ENCODE measurements around the gene LDB2.

LDB2 gene

GRCh38 chr4:16883806-16884205, 14.6 kb downstream of the LDB2 start:
- TF ChIP-seq CTCF (IDR thresholded peaks at IDR 0.05; ENCODE audit: extremely low read depth, missing control alignments): no peak

DNA sequence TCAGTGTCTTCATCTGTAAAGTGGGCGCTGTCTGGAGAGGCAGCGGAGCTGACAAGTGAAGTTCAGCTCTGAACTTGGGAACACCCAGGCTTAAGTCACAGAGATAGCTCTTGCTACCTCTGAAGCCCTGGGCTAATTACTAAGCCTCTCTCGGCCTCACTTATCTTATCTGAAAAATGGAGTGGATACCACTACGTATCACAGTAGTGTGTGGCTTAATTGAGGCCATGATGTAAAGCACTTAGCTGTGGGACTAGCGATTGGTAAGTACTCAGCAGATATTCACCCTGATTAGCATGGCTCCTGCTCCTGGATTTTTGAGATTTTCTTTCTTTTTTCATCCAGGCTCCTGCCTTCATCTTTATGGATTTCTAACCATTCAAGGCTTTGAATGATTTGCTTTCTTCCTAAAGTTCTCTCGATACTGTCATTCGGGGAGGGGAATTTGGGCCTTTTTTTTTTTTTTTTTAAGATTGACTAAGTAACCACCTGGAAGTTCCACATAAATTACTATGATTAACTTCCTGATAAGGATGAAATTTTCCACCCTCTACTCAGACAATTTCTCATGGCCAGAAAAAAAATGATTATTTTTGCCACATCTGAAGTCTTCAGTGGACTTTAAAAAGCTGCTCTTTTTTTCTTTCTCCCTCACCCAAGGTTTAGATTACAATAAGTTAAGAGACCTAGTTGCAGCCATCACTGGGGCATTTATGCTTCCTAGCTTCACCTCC, 17.1 kb downstream of the LDB2 start:
- DNase-seq (ENCODE audit: low spot score): no peak
- TF ChIP-seq CTCF (IDR thresholded peaks at IDR 0.05; ENCODE audit: extremely low read depth, missing control alignments): no peak

More at GRCh38 chr4:16883806-16884205, 14.6 kb downstream of the LDB2 start:
- DNase-seq (ENCODE audit: low spot score): no peak

GRCh38 chr4:16875487-16875886, 23.0 kb downstream of the LDB2 start:
- no peak for DNase-seq (ENCODE audit: low spot score)
- no peak for TF ChIP-seq CTCF (IDR thresholded peaks at IDR 0.05; ENCODE audit: extremely low read depth, missing control alignments)

DNA sequence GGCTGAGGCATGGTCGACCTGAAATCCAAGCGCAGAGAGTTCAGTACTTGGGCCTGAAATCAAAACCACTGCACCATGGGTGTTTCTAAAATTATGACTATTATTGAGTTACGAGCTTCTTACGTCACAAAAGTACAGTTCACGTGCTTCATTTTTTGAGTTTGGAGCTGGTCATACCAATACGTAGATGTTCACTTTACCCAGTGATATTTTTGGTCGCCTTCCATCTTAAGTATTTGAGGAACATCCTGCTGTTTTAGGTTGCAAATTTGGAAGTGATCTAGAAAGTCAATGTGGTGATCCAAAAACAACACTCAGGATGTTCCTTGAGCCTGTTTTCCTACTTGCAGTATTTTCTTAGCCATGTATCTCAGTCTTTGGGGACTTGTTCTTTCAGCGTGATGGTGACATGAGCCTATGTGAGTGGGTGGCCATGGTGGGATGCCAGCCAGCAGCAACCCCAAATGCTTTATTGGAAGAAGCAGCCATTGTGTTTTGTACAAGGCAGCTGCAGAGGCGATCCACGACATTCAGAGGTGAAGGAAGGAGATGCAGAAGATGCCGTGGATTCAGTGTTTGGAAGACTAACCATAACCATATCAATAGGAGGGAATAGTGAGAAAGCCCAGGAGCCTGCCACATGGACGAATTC, 28.7 kb downstream of the LDB2 start:
- no peak for DNase-seq (ENCODE audit: low spot score)
- no peak for TF ChIP-seq CTCF (IDR thresholded peaks at IDR 0.05; ENCODE audit: extremely low read depth, missing control alignments)

DNA sequence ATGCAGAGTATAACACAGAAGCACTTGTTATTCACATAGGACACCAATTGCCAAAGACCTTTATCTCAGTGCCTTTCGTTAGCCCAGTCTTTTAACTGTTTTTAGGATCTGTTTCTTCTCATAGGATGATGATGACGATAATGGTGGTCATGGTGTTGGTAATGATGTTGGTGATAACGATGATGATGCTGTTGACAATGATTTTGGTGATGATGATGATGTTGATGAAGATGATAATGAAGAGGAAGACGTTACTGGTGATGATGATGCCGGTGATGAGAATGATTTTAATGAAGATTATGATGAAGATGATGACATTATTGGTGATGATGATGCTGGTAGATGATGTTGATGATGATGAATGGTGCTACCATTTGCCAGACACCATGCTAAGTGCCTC, 29.8 kb downstream of the LDB2 start:
- no peak for TF ChIP-seq CTCF (IDR thresholded peaks at IDR 0.05; ENCODE audit: extremely low read depth, missing control alignments)
- no peak for DNase-seq (ENCODE audit: low spot score)

DNA sequence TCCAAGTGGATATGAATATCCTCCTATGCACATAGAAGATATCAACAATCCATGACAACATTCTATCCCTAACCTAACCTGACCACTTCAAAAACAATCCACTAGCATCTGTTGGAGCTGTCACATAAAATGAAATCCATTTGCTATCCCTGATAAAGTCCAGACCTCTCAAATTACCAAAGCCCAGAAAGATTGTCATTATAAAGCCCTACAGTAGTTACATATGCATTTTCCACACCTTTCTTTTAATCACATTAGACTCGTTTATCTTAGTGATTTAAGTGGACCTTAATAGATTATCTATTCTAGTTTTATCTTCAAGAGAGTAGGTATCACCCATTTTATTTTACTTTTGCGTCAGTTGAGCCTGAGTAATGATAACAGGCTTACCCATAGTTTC, 30.6 kb downstream of the LDB2 start:
- no peak for TF ChIP-seq CTCF (IDR thresholded peaks at IDR 0.05; ENCODE audit: extremely low read depth, missing control alignments)

GRCh38 chr4:16866974-16867373, 31.5 kb downstream of the LDB2 start:
- no peak for TF ChIP-seq CTCF (IDR thresholded peaks at IDR 0.05; ENCODE audit: extremely low read depth, missing control alignments)
- DNase-seq (ENCODE audit: low spot score): no peak

More for the DNA sequence above, 30.6 kb downstream of the LDB2 start:
- DNase-seq (ENCODE audit: low spot score): no peak

Data from GM20000 (cell line).